ENCODE results near the gene LRP1B.

The LRP1B gene

GRCh38 chr2:141075753-141076152, 1055.1 kb downstream of the LRP1B start:
- no peak for DNase-seq (ENCODE audit: low spot score)
- no peak overlapping the region for H3K4me3 ChIP-seq
- TF ChIP-seq, protein P1, sequence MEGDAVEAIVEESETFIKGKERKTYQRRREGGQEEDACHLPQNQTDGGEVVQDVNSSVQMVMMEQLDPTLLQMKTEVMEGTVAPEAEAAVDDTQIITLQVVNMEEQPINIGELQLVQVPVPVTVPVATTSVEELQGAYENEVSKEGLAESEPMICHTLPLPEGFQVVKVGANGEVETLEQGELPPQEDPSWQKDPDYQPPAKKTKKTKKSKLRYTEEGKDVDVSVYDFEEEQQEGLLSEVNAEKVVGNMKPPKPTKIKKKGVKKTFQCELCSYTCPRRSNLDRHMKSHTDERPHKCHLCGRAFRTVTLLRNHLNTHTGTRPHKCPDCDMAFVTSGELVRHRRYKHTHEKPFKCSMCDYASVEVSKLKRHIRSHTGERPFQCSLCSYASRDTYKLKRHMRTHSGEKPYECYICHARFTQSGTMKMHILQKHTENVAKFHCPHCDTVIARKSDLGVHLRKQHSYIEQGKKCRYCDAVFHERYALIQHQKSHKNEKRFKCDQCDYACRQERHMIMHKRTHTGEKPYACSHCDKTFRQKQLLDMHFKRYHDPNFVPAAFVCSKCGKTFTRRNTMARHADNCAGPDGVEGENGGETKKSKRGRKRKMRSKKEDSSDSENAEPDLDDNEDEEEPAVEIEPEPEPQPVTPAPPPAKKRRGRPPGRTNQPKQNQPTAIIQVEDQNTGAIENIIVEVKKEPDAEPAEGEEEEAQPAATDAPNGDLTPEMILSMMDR (IDR thresholded peaks at IDR 0.05) = no peak
- H3K27ac ChIP-seq = no peak overlapping the region

DNA sequence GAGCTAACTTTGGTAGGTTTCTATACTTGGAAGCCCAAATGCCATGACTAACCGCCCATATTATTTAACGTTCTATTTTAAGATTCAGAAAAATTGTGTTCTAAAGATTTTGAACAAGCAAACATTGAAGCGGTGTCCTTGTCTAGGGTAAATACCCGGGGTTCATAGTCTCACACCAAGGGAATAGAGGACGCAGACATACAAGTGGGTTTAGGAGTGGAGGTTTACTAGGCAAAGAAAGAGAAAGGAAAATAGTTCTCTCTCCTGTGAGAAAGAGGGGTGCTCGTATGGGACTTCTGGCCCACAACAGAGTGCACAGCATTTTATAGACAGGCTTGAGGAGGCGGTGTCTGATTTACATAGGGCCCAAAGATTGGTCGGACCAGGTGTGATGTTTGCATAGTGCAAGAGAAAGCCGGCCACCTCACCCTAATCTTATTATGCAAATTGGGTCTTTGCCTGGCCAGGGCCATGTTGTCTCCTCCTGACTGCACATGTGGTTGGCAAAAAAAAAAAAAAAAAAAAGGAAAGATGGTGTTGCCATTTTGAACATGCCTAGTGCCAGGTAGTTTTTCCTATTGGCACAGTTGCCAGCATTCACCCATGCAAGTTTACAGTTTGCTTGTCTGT, 1062.6 kb downstream of the LRP1B start:
- Histone ChIP-seq H3K4me3 (no peak overlapping the region), H3K27ac (no peak overlapping the region)
- TF ChIP-seq, protein P1 (IDR thresholded peaks at IDR 0.05) = no peak
- DNase-seq (ENCODE audit: low spot score) = no peak

DNA sequence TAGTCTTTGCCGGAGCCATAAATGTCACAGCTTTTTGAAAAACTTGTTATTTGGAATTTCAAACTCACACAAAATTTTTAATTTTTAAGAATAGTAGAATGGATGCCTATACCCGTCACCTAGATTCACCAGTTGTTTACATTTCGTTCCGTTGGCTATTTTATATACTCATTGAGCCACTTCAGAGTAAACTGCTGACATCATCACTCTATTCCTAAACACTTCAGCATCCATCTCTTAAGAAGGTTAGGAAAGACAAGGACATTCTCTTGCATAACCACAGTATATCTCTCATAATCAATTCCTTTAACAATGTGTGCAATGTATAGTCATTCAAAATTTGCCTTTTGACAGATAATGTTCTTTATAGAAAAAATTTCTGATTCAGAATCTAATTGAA, 1065.8 kb downstream of the LRP1B start:
- Histone ChIP-seq H3K27ac (no peak overlapping the region), H3K4me3 (no peak overlapping the region)
- TF ChIP-seq, protein P1 (IDR thresholded peaks at IDR 0.05) = no peak
- DNase-seq (ENCODE audit: low spot score) = no peak

GRCh38 chr2:141063406-141063805, 1067.4 kb downstream of the LRP1B start:
- H3K27ac ChIP-seq = no peak overlapping the region
- TF ChIP-seq, protein P1 (IDR thresholded peaks at IDR 0.05) = no peak
- no peak overlapping the region for H3K4me3 ChIP-seq
- no peak for DNase-seq (ENCODE audit: low spot score)

- DNase-seq (ENCODE audit: low spot score) = no peak
- Histone ChIP-seq H3K4me3 (no peak overlapping the region), H3K27ac (no peak overlapping the region)
- TF ChIP-seq, protein P1 (IDR thresholded peaks at IDR 0.05) = no peak
Measured at GRCh38 chr2:141062443-141062842, 1068.4 kb downstream of the LRP1B start.

DNA sequence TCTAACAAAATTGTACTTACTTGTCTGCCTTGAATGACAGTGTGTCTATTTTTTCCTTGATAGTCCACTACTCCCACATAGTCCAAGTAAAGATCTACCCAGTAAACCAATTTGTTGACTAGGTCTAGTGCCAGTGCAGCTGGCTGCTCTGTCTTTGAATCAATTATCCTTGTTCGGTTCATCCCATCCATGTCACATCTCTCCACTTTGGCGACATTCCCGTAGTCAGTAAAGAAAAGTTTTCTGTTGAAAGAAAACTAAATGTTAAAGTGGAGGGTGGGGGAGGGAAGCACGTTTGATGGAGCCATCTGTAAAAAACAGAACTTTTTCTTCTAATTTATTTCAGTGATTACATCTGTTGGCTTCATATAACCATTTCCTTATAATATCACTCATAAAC, 1068.8 kb downstream of the LRP1B start:
- no peak overlapping the region for H3K4me3 ChIP-seq
- no peak for DNase-seq (ENCODE audit: low spot score)
- TF ChIP-seq, protein P1 (IDR thresholded peaks at IDR 0.05) = no peak
- H3K27ac ChIP-seq = no peak overlapping the region

GRCh38 chr2:141058556-141058955, 1072.3 kb downstream of the LRP1B start:
- DNase-seq (ENCODE audit: low spot score) = no peak
- TF ChIP-seq, protein P1 (IDR thresholded peaks at IDR 0.05) = no peak

More at GRCh38 chr2:141058556-141058955, 1072.3 kb downstream of the LRP1B start:
- Histone ChIP-seq H3K4me3 (no peak overlapping the region), H3K27ac (no peak overlapping the region)

All from coronary artery (tissue), 2 donors.